SK-N-SH treated with all-trans-retinoic acid at 6 μM for 48 hours (cell line): ENCODE measurements around the gene XPNPEP2.

Experiments used
- ATAC-seq: fragments of 200-7000 bp; cut with Tn5 transposase; 3 replicates; pipeline ENCODE4 v1.9.1; 2020; ENCODE audit warnings: mild to moderate bottlenecking, moderate library complexity
- ARNTL ChIP-seq: fragments of 450-650 bp; formaldehyde crosslinking; IDR thresholded peaks from 2 replicates; pipeline ENCODE4 v1.5.0; 2020; ENCODE audit warnings: low read depth, mild to moderate bottlenecking, moderate library complexity, borderline replicate concordance
- BACH2 ChIP-seq: fragments of 250-450 bp; sonication (Bioruptor Pico); IDR thresholded peaks from 2 replicates; pipeline ENCODE4 v1.9.0; 2021; ENCODE audit warnings: mild to moderate bottlenecking, borderline replicate concordance
- CSDC2 ChIP-seq: fragments of 250-450 bp; sonication (Bioruptor Pico); IDR thresholded peaks from 2 replicates; pipeline ENCODE4 v1.5.0; 2020; ENCODE audit warnings: mild to moderate bottlenecking, moderate library complexity
- CSRNP3 ChIP-seq: fragments of 250-450 bp; sonication (Bioruptor Pico); IDR thresholded peaks from 2 replicates; pipeline ENCODE4 v1.5.1; 2021; ENCODE audit warnings: mild to moderate bottlenecking, moderate library complexity
- GLIS3 ChIP-seq: fragments of 250-450 bp; sonication (Bioruptor Pico); IDR thresholded peaks from 2 replicates; pipeline ENCODE4 v1.5.0; 2020; ENCODE audit warnings: mild to moderate bottlenecking, moderate library complexity
- ISL1 ChIP-seq: fragments of 250-450 bp; sonication (Bioruptor Pico); IDR thresholded peaks from 2 replicates; pipeline ENCODE4 v2.1.2; 2022; ENCODE audit warnings: mild to moderate bottlenecking, moderate library complexity
- OSR1 ChIP-seq: fragments of 250-450 bp; sonication (Bioruptor Pico); IDR thresholded peaks from 2 replicates; pipeline ENCODE4 v1.8.0; 2022; ENCODE audit warnings: moderate library complexity, mild to moderate bottlenecking, inconsistent platforms
- POU6F1 ChIP-seq: fragments of 250-450 bp; sonication (Bioruptor Pico); IDR thresholded peaks from 2 replicates; pipeline ENCODE4 v1.8.0; 2021; ENCODE audit warnings: low read depth, mild to moderate bottlenecking, moderate library complexity, borderline replicate concordance
- PPARA ChIP-seq: fragments of 250-450 bp; sonication (Bioruptor Pico); IDR thresholded peaks from 2 replicates; pipeline ENCODE4 v1.5.0; 2020; ENCODE audit warnings: mild to moderate bottlenecking, borderline replicate concordance
- TSHZ2 ChIP-seq: fragments of 250-450 bp; sonication (Bioruptor Pico); IDR thresholded peaks from 2 replicates; pipeline ENCODE4 v1.5.0; 2020; ENCODE audit warnings: mild to moderate bottlenecking, moderate library complexity
- ZC3H10 ChIP-seq: fragments of 250-450 bp; sonication (Bioruptor Pico); IDR thresholded peaks from 2 replicates; pipeline ENCODE4 v1.5.1; 2021; ENCODE audit warnings: mild to moderate bottlenecking, moderate library complexity
- ZFP30 ChIP-seq: fragments of 450-650 bp; formaldehyde crosslinking; IDR thresholded peaks from 2 replicates; pipeline ENCODE4 v1.5.0; 2022; ENCODE audit warnings: mild to moderate bottlenecking, moderate library complexity
- ZNF565 ChIP-seq: fragments of 450-650 bp; formaldehyde crosslinking; conservative IDR thresholded peaks from 2 replicates; pipeline ENCODE4 v1.5.0; 2020; ENCODE audit warnings: low read depth, mild to moderate bottlenecking, moderate library complexity
- ZNF70 ChIP-seq: fragments of 450-650 bp; formaldehyde crosslinking; IDR thresholded peaks from 2 replicates; pipeline ENCODE4 v1.5.0; 2020; ENCODE audit warnings: mild to moderate bottlenecking, moderate library complexity
- ZNF8 ChIP-seq: fragments of 450-650 bp; formaldehyde crosslinking; IDR thresholded peaks from 2 replicates; pipeline ENCODE4 v1.5.0; 2020; ENCODE audit warnings: mild to moderate bottlenecking, moderate library complexity

The XPNPEP2 gene

GRCh38 chrX:129750971-129751370, 12.2 kb downstream of the XPNPEP2 start:
- no peak for ATAC-seq
- TF ChIP-seq CSRNP3 (CRISPR knock-in tag), result no peak

- ATAC-seq, result no peak
Measured at GRCh38 chrX:129754056-129755024, 15.6 kb downstream of the XPNPEP2 start.

GRCh38 chrX:129755779-129756650, 17.2 kb downstream of the XPNPEP2 start:
- no peak for ATAC-seq
- TF ChIP-seq ZNF565, result no peak
- no peak for TF ChIP-seq OSR1
- no peak for TF ChIP-seq ZFP30 (CRISPR knock-in tag)
- no peak for TF ChIP-seq ZNF70 (CRISPR knock-in tag)
- TF ChIP-seq CSDC2 (CRISPR knock-in tag), result no peak
- no peak for TF ChIP-seq GLIS3 (CRISPR knock-in tag)
- no peak for TF ChIP-seq PPARA (CRISPR knock-in tag)
- TF ChIP-seq BACH2 (CRISPR knock-in tag), result no peak
- TF ChIP-seq ZC3H10 (CRISPR knock-in tag), result no peak
- TF ChIP-seq POU6F1 (CRISPR knock-in tag), result no peak
- no peak for TF ChIP-seq TSHZ2 (CRISPR knock-in tag)
- TF ChIP-seq ZNF8 (CRISPR knock-in tag), result no peak
- TF ChIP-seq ARNTL (CRISPR knock-in tag), result no peak
- no peak for TF ChIP-seq CSRNP3 (CRISPR knock-in tag)

More at GRCh38 chrX:129754056-129755024, 15.6 kb downstream of the XPNPEP2 start:
- TF ChIP-seq GLIS3 (CRISPR knock-in tag) (no peak), PPARA (CRISPR knock-in tag) (no peak), ZFP30 (CRISPR knock-in tag) (no peak), ISL1 (CRISPR knock-in tag) (no peak), CSDC2 (CRISPR knock-in tag) (no peak), ZNF8 (CRISPR knock-in tag) (no peak), CSRNP3 (CRISPR knock-in tag) (no peak), ZNF70 (CRISPR knock-in tag) (no peak)
